Activated T-helper 9 cell treated with anti-CD3 and anti-CD28 coated beads, Interleukin-2, amount 50 U/mL, for 16 hours (primary cell): ENCODE measurements around the gene GEMIN4.
A peak's percentile ranks its signal among the peaks of the same experiment; 100 is the strongest.
"Not testable (repeated sequence)": the region's sequence is repeated elsewhere in the genome, so short reads cannot be mapped to it uniquely, and the experiment has no call there.

ENCODE experiments used
- DNase-seq: peaks from one replicate; pipeline ENCODE4 v3.0.0-alpha.2; 2020; ENCODE audit warnings: low read depth

GEMIN4 gene

DNA sequence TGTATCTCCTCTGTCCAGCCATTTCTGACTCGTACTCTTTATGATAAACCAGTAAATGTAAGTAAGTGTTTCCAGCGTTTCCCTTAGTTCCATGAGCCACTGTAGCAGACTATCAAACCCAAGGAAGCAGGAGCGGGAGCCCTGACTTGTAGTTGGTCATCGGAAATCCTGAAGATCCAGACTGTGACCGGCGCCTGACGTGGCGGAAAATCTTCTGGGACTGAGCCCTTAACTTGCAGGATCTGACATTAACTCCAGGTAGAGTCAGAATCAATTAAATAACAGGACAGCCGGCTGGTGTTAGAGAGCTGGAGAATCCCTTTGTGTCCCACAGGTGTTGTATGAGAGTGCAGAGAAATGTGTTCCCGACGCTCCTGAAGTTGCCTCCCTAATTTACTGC is 26.0 kb upstream of the GEMIN4 start:
- no peak for DNase-seq

- no peak for DNase-seq
Measured at GRCh38 chr17:774313-774584, 22.2 kb upstream of the GEMIN4 start.

GRCh38 chr17:773467-774312 is 21.6 kb upstream of the GEMIN4 start:
- DNase-seq = no peak

DNA sequence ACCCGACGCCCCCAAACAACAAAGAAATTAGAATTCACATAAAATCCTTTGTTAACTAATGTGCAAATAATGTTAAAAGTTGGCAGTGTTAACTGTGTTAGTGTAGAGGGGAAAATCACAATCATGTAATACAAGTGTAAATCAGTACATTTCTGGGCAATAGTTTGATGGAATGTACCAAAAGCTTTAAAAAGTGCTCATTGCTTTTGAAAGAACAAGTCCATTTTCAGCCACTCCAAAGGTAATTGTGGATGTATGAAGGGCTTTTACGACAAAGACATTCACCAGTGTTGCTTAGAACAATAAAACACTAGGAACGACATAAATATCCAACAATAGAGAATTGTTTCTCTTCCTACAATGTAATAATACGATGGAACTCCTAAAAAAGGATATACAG is 21.0 kb upstream of the GEMIN4 start:
- no peak for DNase-seq

GRCh38 chr17:767076-767475 is 15.0 kb upstream of the GEMIN4 start:
- DNase-seq = no peak

- no peak for DNase-seq
Measured at GRCh38 chr17:760371-760770, 8.3 kb upstream of the GEMIN4 start.

DNA sequence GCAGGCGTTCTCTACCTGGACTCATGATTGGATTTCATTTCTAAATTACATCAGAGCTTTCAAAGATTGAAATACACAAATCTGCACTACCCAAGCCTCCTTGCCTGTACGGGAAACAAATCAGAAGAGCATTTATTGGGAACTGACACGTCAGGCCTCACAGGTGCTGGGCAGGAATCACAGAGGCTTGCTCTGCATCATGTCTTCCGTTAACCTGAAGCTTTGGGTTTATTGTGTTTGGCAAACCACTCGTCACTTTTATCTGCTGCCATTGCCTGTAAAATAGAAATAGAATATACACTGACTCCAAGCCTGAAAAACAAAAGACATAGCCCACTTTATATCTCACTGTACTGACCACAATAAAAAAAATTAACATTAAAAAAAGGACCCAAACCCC is 7.9 kb upstream of the GEMIN4 start:
- no peak for DNase-seq

GRCh38 chr17:756010-756567 is 4.0 kb upstream of the GEMIN4 start:
- not testable (repeated sequence) for DNase-seq

DNA sequence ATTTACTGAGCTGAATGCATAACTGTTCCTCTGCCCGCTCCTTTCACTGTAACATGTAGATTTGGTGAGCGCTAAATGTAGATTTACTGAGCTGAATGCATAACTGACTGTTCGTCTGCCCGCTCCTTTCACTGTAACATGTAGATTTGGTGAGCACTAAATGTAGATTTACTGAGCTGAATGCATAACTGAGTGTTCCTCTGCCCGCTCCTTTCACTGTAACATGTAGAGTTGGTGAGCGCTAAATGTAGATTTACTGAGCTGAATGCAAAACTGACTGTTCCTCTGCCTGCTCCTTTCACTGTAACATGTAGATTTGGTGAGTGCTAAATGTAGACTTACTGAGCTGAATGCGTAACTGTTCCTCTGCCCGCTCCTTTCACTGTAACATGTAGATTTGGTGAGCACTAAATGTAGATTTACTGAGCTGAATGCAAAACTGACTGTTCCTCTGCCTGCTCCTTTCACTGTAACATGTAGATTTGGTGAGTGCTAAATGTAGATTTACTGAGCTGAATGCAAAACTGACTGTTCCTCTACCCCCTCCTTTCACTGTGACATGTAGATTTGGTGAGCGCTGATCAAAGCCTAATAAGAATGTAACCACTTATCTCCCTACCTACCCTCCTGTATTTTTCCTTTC is 3.4 kb upstream of the GEMIN4 start:
- not testable (repeated sequence) for DNase-seq

DNA sequence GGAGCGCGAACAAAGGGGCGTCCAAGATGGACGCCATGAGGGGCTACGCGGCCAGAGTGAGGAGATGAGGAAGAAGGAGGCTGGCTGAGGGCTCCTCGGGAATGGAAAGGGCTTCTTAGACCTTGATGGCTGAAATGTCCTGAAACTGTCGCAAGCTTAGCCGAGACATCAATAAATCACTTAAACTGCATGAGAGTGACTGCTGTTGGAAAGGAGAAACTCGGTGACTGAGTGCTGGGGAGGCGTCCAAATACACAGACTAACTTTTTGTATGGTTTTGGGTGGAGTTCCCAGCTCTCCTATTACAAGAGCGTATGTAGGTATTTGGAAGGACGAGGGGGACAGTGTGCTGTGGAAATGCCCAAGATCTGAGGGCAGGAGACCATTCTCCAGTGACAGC is 1.4 kb upstream of the GEMIN4 start:
- no peak for DNase-seq

DNA sequence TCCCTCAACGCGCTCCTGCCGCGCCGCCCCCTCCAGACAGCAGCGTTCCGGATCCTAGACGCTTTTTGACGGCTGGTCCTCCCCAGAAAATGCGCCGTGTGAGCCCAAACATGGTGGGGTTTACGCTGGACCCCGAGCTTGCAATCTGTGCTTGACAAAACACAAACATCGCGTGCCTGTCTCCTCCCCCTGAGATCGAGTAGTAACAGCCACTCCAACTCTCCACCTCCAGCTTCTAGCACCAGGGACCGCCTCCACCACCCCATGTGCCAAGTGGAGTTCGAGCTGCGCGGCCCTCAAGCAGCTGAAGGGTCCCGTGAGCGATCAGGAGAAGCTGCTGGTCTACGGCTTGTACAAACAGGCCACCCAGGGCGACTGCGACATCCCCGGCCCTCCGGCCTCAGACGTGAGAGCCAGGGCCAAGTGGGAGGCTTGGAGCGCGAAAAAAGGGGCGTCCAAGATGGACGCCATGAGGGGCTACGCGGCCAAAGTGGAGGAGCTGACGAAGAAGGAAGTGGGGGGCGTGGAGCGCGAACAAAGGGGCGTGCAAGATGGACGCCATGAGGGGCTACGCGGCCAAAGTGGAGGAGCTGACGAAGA is 656 bp upstream of the GEMIN4 start:
- no peak for DNase-seq

GRCh38 chr17:751269-752001 is 629 bp downstream of the GEMIN4 start:
- peak; percentile 37 for DNase-seq

DNA sequence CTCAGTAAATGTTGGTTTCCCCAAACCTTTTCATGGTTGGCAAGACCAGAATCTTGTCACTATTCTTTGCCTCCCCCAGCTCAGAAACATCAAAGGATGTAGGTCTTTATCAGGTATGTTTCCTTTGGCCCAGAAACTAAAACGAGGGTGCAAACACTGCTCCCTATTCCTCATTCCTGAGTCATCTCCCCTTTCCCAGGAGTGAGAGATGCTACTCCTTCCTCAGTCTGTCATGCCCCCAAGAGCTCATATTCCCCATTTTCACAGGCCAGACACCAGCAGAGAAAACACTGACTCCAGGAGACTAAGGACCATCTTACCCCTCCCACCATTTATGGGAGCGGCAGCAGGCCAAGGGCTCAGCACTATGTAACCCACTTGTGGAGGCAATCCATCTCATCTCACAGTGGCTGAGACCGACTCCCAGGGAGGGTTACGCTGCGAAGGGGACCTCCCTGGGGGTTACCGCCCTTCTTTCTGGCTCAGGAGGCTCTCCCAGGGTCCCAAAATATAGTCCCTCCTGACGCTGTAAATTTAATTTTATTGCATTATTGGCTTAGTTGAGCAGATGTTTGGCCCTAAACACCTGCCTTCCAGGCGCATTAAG is 1.5 kb downstream of the GEMIN4 start:
- DNase-seq = no peak

GRCh38 chr17:749359-749758 is 2.7 kb downstream of the GEMIN4 start:
- not testable (repeated sequence) for DNase-seq

DNA sequence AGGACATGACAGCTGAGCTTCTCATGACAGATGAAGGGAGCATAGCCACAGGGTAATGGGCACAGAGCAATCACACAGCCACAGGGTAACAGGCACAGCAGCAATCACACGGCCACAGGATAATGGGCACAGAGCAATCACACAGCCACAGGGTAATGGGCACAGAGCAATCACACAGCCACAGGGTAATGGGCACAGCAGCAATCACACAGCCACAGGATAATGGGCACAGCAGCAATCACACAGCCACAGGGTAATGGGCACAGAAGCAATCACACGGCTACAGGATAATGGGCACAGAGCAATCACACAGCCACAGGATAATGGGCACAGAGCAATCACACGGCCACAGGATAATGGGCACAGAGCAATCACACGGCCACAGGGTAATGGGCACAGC is 3.5 kb downstream of the GEMIN4 start:
- not testable (repeated sequence) for DNase-seq

DNA sequence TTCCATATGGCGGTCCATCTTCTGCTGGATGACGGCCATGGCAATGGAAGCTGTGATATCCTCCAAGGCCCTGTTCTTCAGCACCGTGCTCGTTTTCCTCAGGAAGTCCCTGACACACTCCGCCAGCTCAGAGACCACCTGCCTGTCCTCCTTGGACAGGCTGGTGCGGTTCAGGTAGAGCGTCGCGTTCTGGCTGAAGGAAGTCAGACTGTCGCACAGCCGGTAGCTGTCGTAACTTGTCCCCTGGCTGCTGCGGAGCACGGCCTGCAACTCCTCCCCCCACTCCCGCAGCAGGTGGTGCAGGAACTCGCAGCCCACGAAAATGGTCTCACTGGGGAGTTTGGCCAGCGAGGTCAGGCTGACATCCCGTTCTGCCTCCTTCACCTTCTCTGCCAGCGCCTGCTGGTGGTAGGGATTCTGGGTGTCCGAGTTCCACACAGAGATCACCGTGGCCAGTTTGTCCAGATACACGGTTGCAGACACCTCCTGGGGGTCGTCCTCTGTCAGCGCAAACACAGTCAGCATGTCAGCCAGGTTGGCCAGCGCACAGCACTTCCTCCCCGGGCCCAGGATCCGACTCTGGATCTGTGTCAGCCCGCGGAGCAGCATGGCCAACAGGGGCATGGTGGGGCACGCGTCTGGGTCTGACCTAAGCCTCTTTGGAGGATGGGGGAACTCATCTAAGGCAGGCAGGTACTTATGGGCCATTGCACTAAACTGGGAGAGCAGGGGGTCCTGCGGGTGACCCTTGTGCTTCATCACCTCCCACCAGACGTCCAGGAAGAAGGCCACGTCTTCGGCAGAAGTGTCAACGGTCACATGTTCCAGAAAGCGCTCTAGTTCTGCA is 5.1 kb downstream of the GEMIN4 start:
- no peak for DNase-seq

GRCh38 chr17:746181-746580 is 5.9 kb downstream of the GEMIN4 start:
- DNase-seq = no peak

DNA sequence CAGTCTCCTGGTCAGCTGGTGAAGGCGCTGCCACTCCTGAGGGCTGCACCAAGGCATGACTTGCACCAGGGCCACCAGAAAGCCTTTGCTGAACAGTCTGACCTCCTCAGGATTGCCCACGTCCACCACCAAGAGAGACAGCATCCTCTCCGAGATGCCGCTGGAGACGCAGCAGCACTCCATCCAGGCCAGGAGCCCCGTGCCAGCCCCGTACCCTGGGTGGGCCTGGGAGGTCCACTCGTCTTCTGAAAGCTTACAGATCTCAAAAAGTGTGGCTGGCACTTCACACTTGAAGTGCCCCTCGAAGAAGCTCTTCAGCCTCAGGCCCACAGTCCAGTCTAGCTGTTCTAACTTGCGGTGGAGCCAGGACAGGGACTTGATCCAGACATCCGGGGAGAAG is 6.7 kb downstream of the GEMIN4 start:
- no peak for DNase-seq

GRCh38 chr17:744937-745336 is 7.1 kb downstream of the GEMIN4 start:
- no peak for DNase-seq

- DNase-seq = no peak
Measured at GRCh38 chr17:743139-743538, 8.9 kb downstream of the GEMIN4 start.

- no peak for DNase-seq
Measured at GRCh38 chr17:742147-742793, 9.8 kb downstream of the GEMIN4 start.
